Gastrocnemius medialis (tissue), 4 donors: ENCODE data around the gene GPR37L1.

Experiments
- POLR2A ChIP-seq, 2 donors: fragments of 450-650 bp; IDR thresholded peaks; one replicate each; pipeline ENCODE4 v1.6.1; 2017; ENCODE audit warnings: antibody characterized with exemption in 2 of 2, mild to moderate bottlenecking in 2 of 2, moderate library complexity in 2 of 2
- TF ChIP-seq, protein P1 (sequence below), 5 experiments: fragments of 450-650 bp in 3 of 5; fragments of 200-600 bp in 2 of 5; sonication (generic) in 2 of 5; IDR thresholded peaks in 4 of 5; conservative IDR thresholded peaks in 1 of 5; 1 replicate in 4 of 5; 2 replicates in 1 of 5; pipeline ENCODE4 v1.5.1; 2016 to 2019; ENCODE audit warnings: antibody characterized with exemption in 5 of 5, mild to moderate bottlenecking in 3 of 5, moderate library complexity in 3 of 5

GRCh38 chr1:202140833-202141232, 18.1 kb downstream of the GPR37L1 start:
- TF ChIP-seq, protein P1, sequence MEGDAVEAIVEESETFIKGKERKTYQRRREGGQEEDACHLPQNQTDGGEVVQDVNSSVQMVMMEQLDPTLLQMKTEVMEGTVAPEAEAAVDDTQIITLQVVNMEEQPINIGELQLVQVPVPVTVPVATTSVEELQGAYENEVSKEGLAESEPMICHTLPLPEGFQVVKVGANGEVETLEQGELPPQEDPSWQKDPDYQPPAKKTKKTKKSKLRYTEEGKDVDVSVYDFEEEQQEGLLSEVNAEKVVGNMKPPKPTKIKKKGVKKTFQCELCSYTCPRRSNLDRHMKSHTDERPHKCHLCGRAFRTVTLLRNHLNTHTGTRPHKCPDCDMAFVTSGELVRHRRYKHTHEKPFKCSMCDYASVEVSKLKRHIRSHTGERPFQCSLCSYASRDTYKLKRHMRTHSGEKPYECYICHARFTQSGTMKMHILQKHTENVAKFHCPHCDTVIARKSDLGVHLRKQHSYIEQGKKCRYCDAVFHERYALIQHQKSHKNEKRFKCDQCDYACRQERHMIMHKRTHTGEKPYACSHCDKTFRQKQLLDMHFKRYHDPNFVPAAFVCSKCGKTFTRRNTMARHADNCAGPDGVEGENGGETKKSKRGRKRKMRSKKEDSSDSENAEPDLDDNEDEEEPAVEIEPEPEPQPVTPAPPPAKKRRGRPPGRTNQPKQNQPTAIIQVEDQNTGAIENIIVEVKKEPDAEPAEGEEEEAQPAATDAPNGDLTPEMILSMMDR (IDR thresholded peaks at IDR 0.05 in 4 of 5, conservative IDR thresholded peaks at IDR 0.05 in 1 of 5): no peak
- no peak for TF ChIP-seq POLR2A (IDR thresholded peaks at IDR 0.05)
